NCI-H2171 treated with DMSO at 0.1 percent for 48 hours (cell line): ENCODE results near the gene PTPN11.
A peak's percentile ranks its signal among the peaks of the same experiment; 100 is the strongest.
"Not testable (repeated sequence)": the region's sequence is repeated elsewhere in the genome, so short reads cannot be mapped to it uniquely, and the experiment has no call there.

Source experiments
- DNase-seq: peaks from one replicate; lab custom pipeline; 2025; lab: John Stamatoyannopoulos, UW

Gene PTPN11

DNA sequence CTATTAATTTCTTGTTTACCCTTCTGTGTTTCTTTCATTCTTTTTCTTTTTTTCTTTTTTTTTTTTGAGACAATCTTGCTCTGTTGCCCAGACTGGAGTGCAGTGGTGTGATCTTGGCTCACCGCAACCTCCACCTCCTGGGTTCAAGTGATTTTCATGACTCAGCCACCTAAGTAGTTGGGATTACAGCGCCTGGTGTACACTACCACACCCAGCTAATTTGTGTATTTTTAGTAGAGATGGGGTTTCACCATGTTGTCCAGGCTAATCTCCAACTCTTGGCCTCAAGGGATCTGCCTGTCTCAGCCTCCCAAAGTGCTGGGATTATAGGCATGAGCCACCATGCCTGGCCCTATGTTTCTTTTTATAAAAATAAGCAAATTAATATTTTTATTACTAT, 29.4 kb downstream of the PTPN11 start:
- not testable (repeated sequence) for DNase-seq

DNA sequence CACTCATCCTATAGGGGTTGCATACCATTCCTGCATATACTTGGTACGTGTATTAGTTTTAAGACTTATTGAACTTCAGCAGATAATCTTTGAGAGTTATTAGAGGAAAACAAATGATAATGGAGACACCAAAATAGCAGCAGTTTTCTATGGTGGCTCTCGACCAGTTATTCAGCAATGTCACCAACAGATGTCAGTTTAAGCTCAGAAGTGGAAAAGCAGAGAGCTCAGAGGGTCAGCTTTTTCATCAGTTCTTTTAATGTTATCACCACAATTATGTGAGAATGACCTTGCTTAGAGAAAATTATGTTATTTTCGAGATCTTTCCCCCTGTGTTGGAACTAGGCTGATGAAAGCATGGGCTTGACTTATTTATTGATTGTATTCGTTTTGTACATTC, 32.0 kb downstream of the PTPN11 start:
- DNase-seq = peak; percentile 18

DNA sequence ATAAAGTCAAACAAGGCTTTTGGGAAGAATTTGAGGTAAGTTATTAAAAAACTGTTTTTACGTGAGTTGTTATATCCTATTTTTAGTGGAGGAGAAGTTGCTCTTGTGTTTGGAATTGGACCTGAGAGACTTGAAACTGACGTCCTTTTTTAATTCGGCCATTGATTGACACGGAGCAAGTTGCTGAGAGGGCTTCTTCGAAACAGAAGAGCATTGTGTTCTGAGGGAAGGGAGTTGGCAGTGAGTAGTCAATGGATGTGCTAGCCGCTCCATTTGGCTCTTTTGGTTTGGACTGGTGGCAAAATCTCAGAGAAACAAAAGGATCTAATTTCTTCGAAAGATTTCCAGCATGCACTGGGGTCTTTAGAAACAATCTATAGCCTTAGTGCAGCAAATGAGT, 37.3 kb downstream of the PTPN11 start:
- no peak for DNase-seq

DNA sequence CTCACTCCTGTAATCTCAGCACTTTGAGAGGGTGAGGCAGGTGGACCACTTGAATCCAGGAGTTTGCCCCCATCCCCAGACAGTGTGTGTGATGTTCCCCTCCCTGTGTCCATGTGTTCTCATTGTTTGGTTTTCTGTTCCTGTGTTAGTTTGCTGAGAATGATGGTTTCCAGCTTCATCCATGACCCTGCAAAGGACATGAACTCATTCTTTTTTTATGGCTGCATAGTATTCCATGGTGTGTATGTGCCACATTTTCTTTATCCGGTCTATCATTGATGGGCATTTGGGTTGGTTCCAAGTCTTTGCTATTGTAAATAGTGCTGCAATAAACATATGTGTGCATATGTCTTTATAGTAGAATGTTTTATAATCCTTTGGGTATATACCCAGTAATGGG, 38.4 kb downstream of the PTPN11 start:
- not testable (repeated sequence) for DNase-seq

DNA sequence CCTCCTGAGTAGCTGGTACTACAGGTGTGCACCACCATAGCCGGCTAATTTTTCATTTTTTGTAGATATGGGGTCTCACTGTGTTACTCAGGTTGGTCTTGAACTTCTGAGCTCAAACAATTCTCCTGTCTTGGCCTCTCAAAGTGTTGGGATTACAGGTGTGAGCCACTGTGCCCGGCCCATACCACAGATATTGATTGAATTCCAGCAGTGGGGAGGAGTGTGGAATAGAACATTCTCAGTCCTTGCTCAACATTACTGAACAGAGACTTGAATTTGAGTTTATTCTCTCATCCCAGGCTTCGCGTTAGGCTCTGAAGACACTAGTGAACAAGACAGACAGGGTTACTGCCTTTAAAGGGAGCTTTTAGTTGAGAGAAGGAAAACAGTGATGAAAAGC, 39.6 kb downstream of the PTPN11 start:
- DNase-seq = no peak

GRCh38 chr12:112458751-112459150, 40.0 kb downstream of the PTPN11 start:
- DNase-seq = no peak

GRCh38 chr12:112463478-112463877, 44.7 kb downstream of the PTPN11 start:
- DNase-seq = no peak

DNA sequence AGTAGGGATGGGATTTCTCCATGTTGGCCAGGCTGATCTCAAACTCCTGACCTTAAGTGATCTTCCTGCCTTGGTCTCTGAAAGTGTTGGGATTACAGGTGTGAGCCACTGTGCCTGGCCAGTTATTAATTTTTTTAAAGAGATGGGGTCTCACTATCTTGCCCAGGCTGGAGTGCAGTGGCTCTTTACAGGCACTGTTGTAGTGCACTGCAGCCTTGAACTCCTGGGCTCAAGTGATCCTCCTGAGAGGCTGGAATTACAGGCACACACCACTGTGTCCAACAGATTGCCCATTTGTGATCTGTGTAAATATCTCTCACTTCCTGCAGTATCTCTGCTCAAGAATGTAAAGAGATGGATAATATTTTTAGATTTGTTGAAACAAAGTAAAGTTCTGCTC, 45.9 kb downstream of the PTPN11 start:
- no peak for DNase-seq

GRCh38 chr12:112466011-112466422, 47.3 kb downstream of the PTPN11 start:
- no peak for DNase-seq

- DNase-seq = no peak
Measured at GRCh38 chr12:112466835-112467234, 48.1 kb downstream of the PTPN11 start.

DNA sequence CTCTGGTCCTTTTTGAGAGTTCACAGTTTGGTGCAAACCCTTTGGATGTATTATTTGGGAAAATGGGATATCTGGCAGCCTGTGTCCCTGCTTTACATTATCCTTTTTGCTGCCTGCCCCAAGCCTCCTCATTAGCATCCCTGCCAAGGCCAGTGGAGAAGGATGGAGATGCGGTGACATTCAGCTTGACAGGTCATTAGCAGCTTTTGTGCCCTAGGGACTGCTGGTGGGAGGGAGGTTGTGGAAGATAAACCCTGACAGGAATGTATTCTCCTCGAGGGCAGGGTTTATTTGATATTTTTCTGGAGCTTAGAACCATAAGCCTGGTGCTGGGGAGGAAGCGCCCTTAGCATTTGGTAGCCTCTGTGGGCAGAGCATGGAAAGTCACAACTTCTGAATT, 49.3 kb downstream of the PTPN11 start:
- no peak for DNase-seq

DNA sequence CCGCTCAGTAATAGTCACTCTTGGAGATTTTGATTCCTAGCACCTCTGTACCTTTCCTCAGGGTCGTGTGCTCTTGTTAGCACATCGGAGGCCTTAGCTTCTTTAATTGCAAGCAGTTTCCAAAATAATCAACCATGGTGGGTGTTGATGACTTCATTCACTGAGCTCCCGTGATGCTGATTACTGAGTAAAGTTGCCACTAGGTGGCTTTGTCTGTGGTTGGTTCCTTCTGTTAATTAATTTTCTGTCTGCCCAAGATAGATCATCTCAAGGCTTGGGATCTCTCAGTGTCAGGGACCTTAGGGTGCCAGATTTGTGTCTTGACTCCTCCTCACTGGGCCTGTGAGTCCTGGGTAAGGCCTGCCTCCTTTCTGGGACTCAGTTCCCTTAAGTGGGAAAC, 54.3 kb downstream of the PTPN11 start:
- DNase-seq = peak; percentile 12

DNA sequence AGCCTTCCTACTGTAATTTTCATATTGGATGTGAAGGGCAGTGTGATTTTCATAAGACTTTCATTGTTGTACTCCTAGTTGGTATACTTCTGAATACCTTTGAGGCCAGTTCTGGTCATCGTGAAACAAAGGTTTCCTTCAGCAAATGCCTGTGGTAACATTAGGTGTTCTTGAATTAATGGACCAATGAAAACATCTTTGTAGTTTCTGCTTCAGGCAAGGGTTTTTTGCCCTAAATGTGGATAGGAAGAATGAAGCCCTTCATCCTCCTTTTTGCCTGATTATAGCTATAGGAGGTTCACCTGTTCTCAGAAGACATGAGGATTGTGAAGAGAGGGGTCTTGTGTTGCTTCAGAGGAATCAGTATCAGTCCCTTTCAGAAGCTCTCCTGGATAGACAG, 60.7 kb downstream of the PTPN11 start:
- DNase-seq = no peak

DNA sequence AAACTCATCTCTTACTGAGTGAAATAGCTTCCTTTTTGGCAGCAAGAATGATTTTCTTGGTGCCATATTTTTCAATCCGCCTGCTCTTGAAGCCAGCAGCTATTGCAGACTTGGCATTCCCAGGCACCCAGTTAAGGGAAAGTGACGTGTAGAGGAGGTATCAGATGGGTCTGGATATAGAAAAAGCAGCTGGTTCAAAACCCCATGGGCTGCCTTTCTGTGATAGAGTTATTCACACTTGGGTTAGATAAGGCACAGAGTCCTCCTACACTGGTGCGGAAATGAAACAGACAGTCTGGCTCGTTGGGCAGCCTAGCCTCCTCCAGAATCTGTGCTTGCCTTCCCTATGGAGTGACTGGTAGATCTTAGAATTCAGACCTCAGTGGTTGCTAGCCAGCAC, 62.2 kb downstream of the PTPN11 start:
- no peak for DNase-seq

GRCh38 chr12:112482733-112483132, 64.0 kb downstream of the PTPN11 start:
- no peak for DNase-seq

- no peak for DNase-seq
Measured at GRCh38 chr12:112486361-112486760, 67.6 kb downstream of the PTPN11 start.

- DNase-seq = no peak
Measured at GRCh38 chr12:112488257-112488876, 69.6 kb downstream of the PTPN11 start.

DNA sequence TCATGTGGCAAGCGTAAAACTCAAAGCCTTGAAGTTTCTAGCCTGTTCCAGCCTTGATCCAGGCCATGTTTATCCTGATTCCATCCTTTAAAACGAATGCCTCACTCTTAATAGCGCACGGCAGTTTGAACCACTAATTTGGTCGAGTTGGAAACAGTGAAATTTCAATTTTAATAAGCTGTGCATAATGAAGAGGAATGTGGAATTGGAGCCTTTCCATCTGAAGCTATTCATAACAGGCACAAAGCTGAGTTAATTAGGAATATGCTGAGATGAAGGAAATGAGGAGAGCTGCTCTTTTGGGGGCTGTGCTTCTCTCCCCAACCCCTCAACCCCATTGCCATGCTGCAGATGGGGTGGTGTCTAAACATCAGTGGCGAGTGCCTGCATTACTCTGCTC, 70.7 kb downstream of the PTPN11 start:
- DNase-seq = no peak

- no peak for DNase-seq
Measured at GRCh38 chr12:112496496-112496895, 77.7 kb downstream of the PTPN11 start.

DNA sequence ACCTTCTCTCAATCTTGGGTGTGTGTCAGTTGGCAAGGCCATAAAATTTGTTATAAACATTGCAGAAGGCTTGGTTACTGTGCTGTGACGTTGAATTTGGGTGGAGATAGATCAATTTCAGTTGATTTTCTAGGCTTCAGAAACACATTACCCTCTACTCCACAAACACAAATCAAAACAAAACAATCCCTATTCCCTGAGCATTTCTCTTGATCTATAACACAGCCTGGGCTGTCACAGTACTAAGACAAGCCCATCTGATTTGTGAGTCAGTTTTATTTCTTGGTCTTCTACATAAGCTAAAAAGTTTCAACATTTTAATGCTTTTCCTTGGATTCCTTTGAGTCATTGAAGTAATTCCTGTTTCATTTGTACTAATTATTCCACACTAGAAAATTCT, 79.8 kb downstream of the PTPN11 start:
- DNase-seq = no peak

- DNase-seq = no peak
Measured at GRCh38 chr12:112503512-112503911, 84.8 kb downstream of the PTPN11 start.

- no peak for DNase-seq
Measured at GRCh38 chr12:112506513-112507166, 87.9 kb downstream of the PTPN11 start.

- DNase-seq = no peak
Measured at GRCh38 chr12:112513471-112513870, 94.7 kb downstream of the PTPN11 start.

GRCh38 chr12:112514456-112514855, 95.7 kb downstream of the PTPN11 start:
- no peak for DNase-seq
